ENCODE results near the gene SFRP2.

The SFRP2 gene

DNA sequence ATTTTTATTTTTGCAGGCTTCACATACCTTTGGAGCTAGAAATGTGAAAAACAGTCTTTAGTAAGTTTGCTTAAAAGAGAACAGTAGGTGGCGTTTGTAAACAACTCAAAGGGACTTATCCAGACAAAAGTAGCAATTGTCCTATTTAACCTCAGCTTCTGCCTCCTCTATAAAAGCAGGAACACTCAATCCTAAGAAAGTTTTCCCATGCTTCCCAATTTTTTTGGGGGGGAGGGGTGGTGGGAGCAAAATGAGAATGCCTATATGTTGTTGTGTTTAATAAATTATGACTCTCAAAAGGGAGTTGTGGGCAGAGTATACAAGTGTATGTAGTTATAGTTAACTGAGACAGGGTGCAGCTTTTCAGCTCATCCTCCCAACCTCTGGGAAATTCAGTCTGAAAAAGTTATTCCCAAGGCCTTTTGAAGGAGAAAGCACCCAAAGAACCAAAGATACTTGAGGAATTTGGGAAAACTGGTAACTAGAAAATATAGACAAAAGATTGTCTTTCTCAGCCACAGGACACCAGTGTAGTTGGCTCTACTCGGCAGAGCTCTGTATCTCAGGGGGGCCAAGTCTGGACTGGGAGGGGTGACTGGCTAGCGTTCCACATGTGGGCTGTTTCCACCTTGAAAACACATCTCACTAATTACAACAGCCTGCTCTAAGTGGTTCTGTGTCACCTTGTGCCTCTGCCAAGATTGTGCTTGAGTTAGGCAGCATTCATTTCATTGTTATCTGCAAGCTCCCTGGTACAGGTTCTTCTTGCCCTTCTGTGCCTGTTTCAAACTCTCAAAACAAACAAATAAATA, 2.8 kb downstream of the SFRP2 start:
- Histone ChIP-seq H3K79me1 (replicated peaks; ENCODE audit: low read length, poor library complexity, severe bottlenecking) (no peaks in the 10 kb centered on the region), H3K27me3 (ENCODE audit: control insufficient read depth in 1 of 2, insufficient read depth in 1 of 2, low read length in 2 of 2) (peaks cover 41 to 77% of the 10 kb centered on the region in 2 experiments), H3K4me3 (ENCODE audit: insufficient read depth in 1 of 2, low read depth in 1 of 2, low read length in 2 of 2) (peak overlapping the region in 1 of 2 experiments; percentile 74), H3K9me3 (ENCODE audit: control insufficient read depth, low read length) (no peaks in the 10 kb centered on the region), H2BK5ac (ENCODE audit: low read depth, low read length, poor library complexity, severe bottlenecking) (no peak overlapping the region), H3K4ac (ENCODE audit: low read depth in 1 of 2, low read length in 2 of 2) (no peak overlapping the region), H4K91ac (ENCODE audit: low read length) (no peak overlapping the region), H3K14ac (ENCODE audit: low read length in 2 of 2) (no peak overlapping the region), H3K4me1 (ENCODE audit: control insufficient read depth, insufficient read depth, low read depth, low read length) (peaks cover 21% of the 10 kb centered on the region), H2BK15ac (ENCODE audit: low read depth, poor library complexity, severe bottlenecking) (no peak overlapping the region), H4K8ac (ENCODE audit: low read length) (no peak overlapping the region), H2AK5ac (ENCODE audit: low read length, severe bottlenecking) (no peak overlapping the region), H2BK120ac (ENCODE audit: low read depth, low read length) (no peak overlapping the region), H2BK12ac (ENCODE audit: low read length in 2 of 2) (no peak overlapping the region), H3K27ac (ENCODE audit: low read length, poor library complexity, severe bottlenecking) (no peak overlapping the region), H3K4me2 (ENCODE audit: low read length, poor library complexity, severe bottlenecking) (no peak overlapping the region), H3K23ac (ENCODE audit: low read length in 2 of 2) (no peak overlapping the region), H3K36me3 (ENCODE audit: control insufficient read depth in 1 of 2, insufficient read depth in 2 of 2, low read depth in 1 of 2, low read length in 2 of 2) (peaks cover 3 to 10% of the 10 kb centered on the region in 2 experiments), H3K18ac (ENCODE audit: low read depth in 1 of 2, low read length in 2 of 2) (no peak overlapping the region), H2AFZ (ENCODE audit: low read depth, low read length) (no peak overlapping the region), H3K9ac (ENCODE audit: low read length) (peak overlapping the region; percentile 86)
- DNase-seq, result peak; percentile 55
- WGBS, result 19% methylated on average over 2 of the region's 3 CpGs

DNA sequence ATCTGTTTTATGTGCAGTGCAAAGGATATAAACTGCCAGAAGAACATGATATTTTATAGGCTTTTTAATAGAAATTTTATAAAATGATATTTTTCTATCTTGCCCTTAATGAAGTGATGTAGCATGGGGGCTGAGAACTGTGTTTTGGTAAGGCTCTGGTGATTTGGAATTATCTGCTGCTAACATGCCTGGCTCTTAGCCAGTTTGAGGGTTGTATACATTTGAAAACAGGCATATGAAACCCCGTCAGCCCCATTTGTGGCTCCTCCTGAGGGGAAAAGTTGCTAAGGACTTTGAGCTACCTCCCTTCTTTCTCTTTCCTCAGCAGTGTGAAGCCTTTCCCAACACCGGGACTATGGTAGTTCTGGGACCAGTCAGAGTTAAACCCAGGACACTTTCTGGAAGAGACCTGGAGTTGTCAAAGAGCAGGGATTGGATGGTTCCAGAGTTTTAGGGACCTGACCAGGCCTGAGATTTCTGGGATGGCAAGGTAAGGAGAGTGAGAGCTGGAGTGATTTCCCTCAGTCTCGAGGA, 4.7 kb downstream of the SFRP2 start:
- Histone ChIP-seq H3K79me1 (replicated peaks; ENCODE audit: low read length, poor library complexity, severe bottlenecking) (no peaks in the 10 kb centered on the region), H4K8ac (ENCODE audit: low read length) (no peak overlapping the region), H3K9ac (ENCODE audit: low read length) (peak overlapping the region; percentile 33), H3K4ac (ENCODE audit: low read depth in 1 of 2, low read length in 2 of 2) (no peak overlapping the region), H2BK5ac (ENCODE audit: low read depth, low read length, poor library complexity, severe bottlenecking) (no peak overlapping the region), H2AFZ (ENCODE audit: low read depth, low read length) (no peak overlapping the region), H2AK5ac (ENCODE audit: low read length, severe bottlenecking) (no peak overlapping the region), H3K18ac (ENCODE audit: low read depth in 1 of 2, low read length in 2 of 2) (no peak overlapping the region), H3K4me3 (ENCODE audit: insufficient read depth in 1 of 2, low read depth in 1 of 2, low read length in 2 of 2) (no peak overlapping the region), H3K9me3 (ENCODE audit: control insufficient read depth, low read length) (no peaks in the 10 kb centered on the region), H3K23ac (ENCODE audit: low read length in 2 of 2) (no peak overlapping the region), H4K91ac (ENCODE audit: low read length) (no peak overlapping the region), H3K4me2 (ENCODE audit: low read length, poor library complexity, severe bottlenecking) (no peak overlapping the region), H2BK12ac (ENCODE audit: low read length in 2 of 2) (no peak overlapping the region), H2BK15ac (ENCODE audit: low read depth, poor library complexity, severe bottlenecking) (no peak overlapping the region), H3K36me3 (ENCODE audit: control insufficient read depth in 1 of 2, insufficient read depth in 2 of 2, low read depth in 1 of 2, low read length in 2 of 2) (peaks cover 3 to 13% of the 10 kb centered on the region in 2 experiments), H3K27ac (ENCODE audit: low read length, poor library complexity, severe bottlenecking) (no peak overlapping the region), H3K14ac (ENCODE audit: low read length in 2 of 2) (no peak overlapping the region), H2BK120ac (ENCODE audit: low read depth, low read length) (no peak overlapping the region), H3K27me3 (ENCODE audit: control insufficient read depth in 1 of 2, insufficient read depth in 1 of 2, low read length in 2 of 2) (peaks cover 24 to 72% of the 10 kb centered on the region in 2 experiments), H3K4me1 (ENCODE audit: control insufficient read depth, insufficient read depth, low read depth, low read length) (peaks cover 13% of the 10 kb centered on the region)
- no peak for DNase-seq
- 66% methylated on average over 2 of the region's 3 CpGs for WGBS

DNA sequence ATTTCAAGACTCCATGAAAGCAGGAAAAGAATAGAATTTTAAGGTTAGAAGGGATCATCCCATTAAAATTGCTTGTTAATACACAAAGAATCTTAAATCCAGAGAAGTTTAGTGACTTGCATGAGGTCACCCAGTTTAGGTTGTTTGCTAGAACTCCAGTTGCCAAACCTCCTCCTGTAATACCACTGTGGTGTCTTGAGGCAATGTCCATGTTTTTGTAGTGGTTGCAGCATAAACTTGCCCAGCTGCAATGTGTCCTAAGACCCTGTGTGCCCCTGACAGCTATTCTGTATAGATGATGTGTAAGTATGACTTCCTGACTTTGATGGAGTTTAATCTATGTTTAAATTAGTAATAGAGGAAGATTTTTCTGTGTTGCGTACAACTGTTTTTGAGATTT, 6.3 kb downstream of the SFRP2 start:
- WGBS, result 100% methylated on average over 1 of the region's 1 CpG
- Histone ChIP-seq H3K9ac (ENCODE audit: low read length) (peak overlapping the region; percentile 63), H2AFZ (ENCODE audit: low read depth, low read length) (no peak overlapping the region)

DNA sequence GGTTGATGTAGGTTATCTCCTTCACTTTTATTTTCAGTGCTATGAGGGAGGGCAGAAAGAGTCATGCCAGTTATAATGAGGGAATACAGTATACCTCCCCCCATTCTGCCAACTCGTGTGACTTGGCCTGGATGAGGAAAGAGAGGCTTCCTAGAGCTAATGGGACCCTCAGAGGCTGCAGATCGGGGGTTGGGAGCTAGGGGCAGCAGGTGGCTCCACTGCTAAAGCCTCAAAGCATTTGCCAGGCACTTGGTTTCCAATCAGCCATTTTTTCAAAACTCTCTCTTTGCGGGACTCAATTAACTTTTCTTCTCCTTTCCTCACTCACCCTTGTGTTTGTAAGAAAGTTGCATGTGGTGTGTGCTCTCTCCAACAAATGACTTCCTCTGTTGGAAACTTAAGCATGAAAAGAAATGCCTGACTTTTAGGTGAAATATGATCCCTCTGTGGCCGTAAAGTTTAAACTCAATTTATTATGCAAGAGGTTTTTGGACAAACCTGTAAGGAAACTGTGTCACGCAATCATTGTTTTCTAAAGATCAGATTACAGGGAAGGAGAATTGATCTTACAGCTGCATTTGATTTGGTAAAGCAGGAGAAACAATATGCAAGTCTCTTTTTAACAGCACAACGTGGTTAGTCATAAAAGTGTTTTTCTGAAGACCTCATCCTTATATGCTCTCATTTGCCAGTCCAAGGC, 7.0 kb downstream of the SFRP2 start:
- Histone ChIP-seq H3K27me3 (ENCODE audit: control insufficient read depth in 1 of 2, insufficient read depth in 1 of 2, low read length in 2 of 2) (peaks cover under 1 to 51% of the 10 kb centered on the region in 2 experiments), H2AFZ (ENCODE audit: low read depth, low read length) (no peak overlapping the region), H3K4me2 (ENCODE audit: low read length, poor library complexity, severe bottlenecking) (no peak overlapping the region), H2BK5ac (ENCODE audit: low read depth, low read length, poor library complexity, severe bottlenecking) (no peak overlapping the region), H2AK5ac (ENCODE audit: low read length, severe bottlenecking) (no peak overlapping the region), H3K36me3 (ENCODE audit: control insufficient read depth in 1 of 2, insufficient read depth in 2 of 2, low read depth in 1 of 2, low read length in 2 of 2) (peaks cover 0 to 13% of the 10 kb centered on the region in 2 experiments), H3K14ac (ENCODE audit: low read length in 2 of 2) (no peak overlapping the region), H4K91ac (ENCODE audit: low read length) (no peak overlapping the region), H3K9ac (ENCODE audit: low read length) (peak overlapping the region; percentile 63), H3K4me3 (ENCODE audit: insufficient read depth in 1 of 2, low read depth in 1 of 2, low read length in 2 of 2) (peak overlapping the region in 1 of 2 experiments; percentile 5), H2BK12ac (ENCODE audit: low read length in 2 of 2) (no peak overlapping the region), H2BK120ac (ENCODE audit: low read depth, low read length) (no peak overlapping the region), H3K4ac (ENCODE audit: low read depth in 1 of 2, low read length in 2 of 2) (no peak overlapping the region), H3K18ac (ENCODE audit: low read depth in 1 of 2, low read length in 2 of 2) (no peak overlapping the region), H3K9me3 (ENCODE audit: control insufficient read depth, low read length) (no peaks in the 10 kb centered on the region), H3K23ac (ENCODE audit: low read length in 2 of 2) (no peak overlapping the region), H3K79me1 (replicated peaks; ENCODE audit: low read length, poor library complexity, severe bottlenecking) (no peaks in the 10 kb centered on the region), H3K27ac (ENCODE audit: low read length, poor library complexity, severe bottlenecking) (no peak overlapping the region), H2BK15ac (ENCODE audit: low read depth, poor library complexity, severe bottlenecking) (no peak overlapping the region), H3K4me1 (ENCODE audit: control insufficient read depth, insufficient read depth, low read depth, low read length) (no peaks in the 10 kb centered on the region), H4K8ac (ENCODE audit: low read length) (no peak overlapping the region)
- DNase-seq, result no peak
- WGBS, result 66% methylated on average over 5 of the region's 6 CpGs

More for the DNA sequence above, 6.3 kb downstream of the SFRP2 start:
- H3K9me3 ChIP-seq (ENCODE audit: control insufficient read depth, low read length), result no peaks in the 10 kb centered on the region
- peaks cover 0 to 13% of the 10 kb centered on the region in 2 experiments for H3K36me3 ChIP-seq (ENCODE audit: control insufficient read depth in 1 of 2, insufficient read depth in 2 of 2, low read depth in 1 of 2, low read length in 2 of 2)
- no peaks in the 10 kb centered on the region for H3K79me1 ChIP-seq (replicated peaks; ENCODE audit: low read length, poor library complexity, severe bottlenecking)
- H2BK15ac ChIP-seq (ENCODE audit: low read depth, poor library complexity, severe bottlenecking), result no peak overlapping the region
- H3K4me1 ChIP-seq (ENCODE audit: control insufficient read depth, insufficient read depth, low read depth, low read length), result no peaks in the 10 kb centered on the region
- no peak overlapping the region for H3K14ac ChIP-seq (ENCODE audit: low read length in 2 of 2)
- no peak overlapping the region for H4K91ac ChIP-seq (ENCODE audit: low read length)
- H2AK5ac ChIP-seq (ENCODE audit: low read length, severe bottlenecking), result no peak overlapping the region
- no peak overlapping the region for H3K18ac ChIP-seq (ENCODE audit: low read depth in 1 of 2, low read length in 2 of 2)
- H3K27me3 ChIP-seq (ENCODE audit: control insufficient read depth in 1 of 2, insufficient read depth in 1 of 2, low read length in 2 of 2), result peaks cover 7 to 57% of the 10 kb centered on the region in 2 experiments
- no peak for DNase-seq
- H3K4me3 ChIP-seq (ENCODE audit: insufficient read depth in 1 of 2, low read depth in 1 of 2, low read length in 2 of 2), result peak overlapping the region in 1 of 2 experiments; percentile 5
- H4K8ac ChIP-seq (ENCODE audit: low read length), result no peak overlapping the region
- no peak overlapping the region for H3K23ac ChIP-seq (ENCODE audit: low read length in 2 of 2)
- H3K4ac ChIP-seq (ENCODE audit: low read depth in 1 of 2, low read length in 2 of 2), result no peak overlapping the region
- H2BK120ac ChIP-seq (ENCODE audit: low read depth, low read length), result no peak overlapping the region
- no peak overlapping the region for H2BK12ac ChIP-seq (ENCODE audit: low read length in 2 of 2)
- no peak overlapping the region for H2BK5ac ChIP-seq (ENCODE audit: low read depth, low read length, poor library complexity, severe bottlenecking)
- no peak overlapping the region for H3K4me2 ChIP-seq (ENCODE audit: low read length, poor library complexity, severe bottlenecking)
- no peak overlapping the region for H3K27ac ChIP-seq (ENCODE audit: low read length, poor library complexity, severe bottlenecking)

All from mesenchymal stem cell (in vitro differentiated cells and primary cell).